T-helper 2 cell (primary cell): ENCODE measurements around the gene BOC.
"Not testable (repeated sequence)": the region's sequence is repeated elsewhere in the genome, so short reads cannot be mapped to it uniquely, and the experiment has no call there.

ENCODE experiments used
- DNase-seq, 5 experiments: peaks; one replicate each; pipeline versions ENCODE4 v3.0.0 to v3.0.0-alpha.2; 2012 to 2022
- total RNA-seq, 2 donors: gene quantifications; one replicate each; lab custom pipeline; 2026; lab: John Stamatoyannopoulos, UW

BOC gene
- 0 to 0.27 reads per million in 2 donors for total RNA-seq

GRCh38 chr3:113211330-113212149 is at the start of gene BOC:
Gene BOC (plus strand): TSS chr3:113211557. CDS start chr3:113249803, 38,246 bp downstream.
- DNase-seq: peak in 1 of 5 experiments; percentile 17

DNA sequence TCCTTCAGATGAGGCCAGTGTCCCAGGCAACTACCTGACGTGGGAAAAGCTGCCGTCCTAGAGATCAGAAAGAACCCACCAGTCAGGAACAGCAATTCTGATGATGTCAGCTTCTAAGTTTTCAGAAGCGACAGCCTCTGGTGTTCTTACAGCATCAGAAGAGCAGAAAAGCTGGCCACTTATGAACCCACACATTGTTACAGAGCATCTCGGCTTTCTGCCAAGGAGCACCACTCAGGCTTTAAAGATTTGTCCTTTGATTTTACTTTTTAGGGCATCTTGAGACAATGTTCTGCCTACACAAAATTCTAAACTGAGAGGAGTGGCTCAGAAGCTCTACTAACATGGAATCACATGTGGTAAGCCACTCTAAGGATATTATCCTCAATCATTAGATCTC is 49.7 kb upstream of the BOC start:
- no peak for DNase-seq

DNA sequence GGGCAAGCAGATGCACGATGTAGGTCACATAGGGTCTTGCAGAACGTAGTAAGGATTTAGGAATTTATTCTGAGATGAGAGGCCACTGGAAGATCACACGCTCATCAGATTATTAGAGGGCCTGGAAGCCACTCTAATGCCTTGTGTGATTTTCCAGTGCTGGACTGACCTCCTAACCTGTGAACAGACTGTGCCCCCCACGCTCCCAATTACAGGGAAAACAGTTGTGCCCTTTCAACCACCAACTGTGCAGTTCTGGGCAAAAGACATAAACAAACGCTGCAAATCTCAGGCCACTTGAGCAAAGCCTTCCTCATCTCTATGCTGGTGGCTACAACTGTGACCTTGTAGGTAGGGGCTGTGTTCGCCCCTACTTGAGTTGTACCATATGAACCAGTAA is 48.2 kb upstream of the BOC start:
- DNase-seq: no peak

DNA sequence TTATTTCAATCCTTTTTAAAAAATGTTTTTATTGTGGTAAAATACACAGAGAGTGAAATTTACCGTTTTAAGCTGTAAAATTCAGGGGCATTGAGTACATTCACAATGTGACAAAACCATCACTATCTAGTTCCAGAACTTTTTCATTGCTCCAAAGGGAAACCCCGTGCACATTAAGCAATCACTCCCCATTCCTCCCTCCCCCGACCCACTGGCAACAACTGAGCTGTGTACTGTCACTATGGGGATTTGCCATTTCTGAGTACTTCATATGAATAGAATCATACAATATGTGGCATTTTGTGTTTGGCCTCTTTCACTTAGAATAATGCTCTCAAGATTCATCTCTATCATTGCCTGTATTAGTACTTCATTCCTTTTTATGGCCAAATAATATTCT is 45.5 kb upstream of the BOC start:
- no peak for DNase-seq

DNA sequence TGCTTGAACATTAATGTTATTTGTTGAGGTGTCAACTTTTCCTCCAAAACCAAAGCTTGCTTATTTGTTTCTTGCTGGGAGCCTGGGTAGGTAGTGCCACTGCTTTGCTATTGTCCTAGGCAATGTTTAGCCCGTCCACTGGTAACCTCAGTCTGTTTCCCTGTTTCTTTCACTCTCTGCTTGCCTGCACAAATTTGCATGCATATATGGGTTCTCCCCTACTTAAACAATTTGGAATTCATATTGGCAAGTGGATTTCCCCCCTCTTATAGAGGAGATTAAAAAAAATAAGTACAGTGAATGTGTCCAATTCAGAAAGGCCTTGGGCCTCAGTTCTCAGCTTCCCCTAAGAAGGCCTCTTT is 45.0 kb upstream of the BOC start:
- DNase-seq: no peak

- no peak for DNase-seq
Observed at GRCh38 chr3:113166719-113167492, 44.5 kb upstream of the BOC start.

GRCh38 chr3:113167825-113168801 is 43.2 kb upstream of the BOC start:
- no peak for DNase-seq

GRCh38 chr3:113169891-113170452 is 41.4 kb upstream of the BOC start:
- DNase-seq: no peak

- DNase-seq: no peak
Observed at GRCh38 chr3:113170771-113171170, 40.6 kb upstream of the BOC start.

GRCh38 chr3:113171675-113172300 is 39.6 kb upstream of the BOC start:
- not testable (repeated sequence) for DNase-seq

DNA sequence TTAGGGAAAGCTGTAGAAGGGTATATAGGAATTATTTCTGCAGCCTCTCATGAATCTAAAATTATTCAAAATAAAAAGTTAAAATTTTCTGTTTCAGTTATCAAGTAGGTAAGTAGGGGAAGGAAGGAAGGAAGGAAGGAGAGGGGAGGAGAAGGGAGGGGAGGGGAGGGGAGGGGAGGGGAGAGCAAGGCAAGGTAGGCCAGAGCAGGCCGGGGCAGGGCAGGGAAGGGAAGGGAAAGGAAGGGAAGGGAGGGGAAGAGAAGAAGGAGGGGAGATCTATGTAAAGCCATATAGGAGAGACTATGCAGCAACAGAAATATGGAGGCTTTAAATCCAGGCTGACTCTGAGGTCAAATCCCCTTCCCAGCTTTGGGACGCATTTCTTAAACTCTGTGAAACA is 38.3 kb upstream of the BOC start:
- no peak for DNase-seq

GRCh38 chr3:113174304-113174703 is 37.1 kb upstream of the BOC start:
- no peak for DNase-seq

GRCh38 chr3:113174801-113175485 is 36.4 kb upstream of the BOC start:
- no peak for DNase-seq

GRCh38 chr3:113177526-113177925 is 33.8 kb upstream of the BOC start:
- no peak for DNase-seq

GRCh38 chr3:113179235-113179824 is 32.0 kb upstream of the BOC start:
- no peak for DNase-seq

- no peak for DNase-seq
Observed at GRCh38 chr3:113183748-113184661, 27.4 kb upstream of the BOC start.

- DNase-seq: no peak
Observed at GRCh38 chr3:113185194-113185835, 26.0 kb upstream of the BOC start.

GRCh38 chr3:113186566-113186965 is 24.8 kb upstream of the BOC start:
- no peak for DNase-seq

- no peak for DNase-seq
Observed at GRCh38 chr3:113193288-113193687, 18.1 kb upstream of the BOC start.
